Measurements from ENCODE around the gene ATAD2B.
"Not testable (repeated sequence)": the region's sequence is repeated elsewhere in the genome, so short reads cannot be mapped to it uniquely, and the experiment has no call there.

ATAD2B gene

DNA sequence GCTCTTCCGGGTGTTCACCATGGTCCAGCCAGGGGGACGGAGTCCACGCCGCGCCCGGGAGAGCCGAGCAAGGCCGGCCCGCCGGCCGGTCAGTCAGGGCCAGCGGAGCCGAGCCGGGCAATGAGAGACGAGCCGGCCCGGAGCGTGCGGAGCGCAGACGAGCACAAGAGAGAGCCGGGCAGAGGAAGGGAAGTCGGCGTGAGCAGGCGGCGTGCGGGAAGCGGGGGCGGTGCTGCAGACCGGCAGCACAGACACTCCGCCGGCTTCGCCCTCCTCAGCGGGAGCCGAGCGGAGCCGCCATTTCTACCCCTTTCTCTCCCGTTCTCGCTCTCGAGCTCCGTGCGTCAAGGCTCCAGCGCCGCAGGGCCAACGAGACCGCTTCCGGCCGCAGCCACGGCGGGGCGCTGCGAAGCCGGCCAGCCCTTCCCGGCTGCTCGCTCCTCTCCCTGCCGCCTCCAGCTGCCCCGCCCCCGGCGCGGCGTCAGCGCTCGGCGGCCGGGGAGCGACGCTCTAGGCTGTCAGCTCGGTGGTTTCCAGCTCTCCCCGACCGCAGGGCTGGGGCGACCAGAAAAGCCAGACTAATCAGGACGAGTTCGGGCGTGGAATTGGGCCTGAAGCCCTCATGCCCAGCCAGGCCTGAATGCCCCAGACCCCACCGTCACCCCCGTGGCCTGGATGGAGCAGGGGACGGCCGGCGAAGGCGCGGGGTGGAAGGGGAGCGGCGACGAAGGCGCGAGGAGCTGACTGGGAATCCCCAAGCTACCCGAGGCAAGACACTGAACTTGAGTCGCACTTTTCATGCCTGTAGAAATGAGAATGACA, at the start of gene ATAD2B:
ATAD2B (minus strand) TSS at position 374 of the 822 bp plus-strand sequence; CDS start at position 21, 353 bp downstream.
- no peak for FAIRE-seq

DNA sequence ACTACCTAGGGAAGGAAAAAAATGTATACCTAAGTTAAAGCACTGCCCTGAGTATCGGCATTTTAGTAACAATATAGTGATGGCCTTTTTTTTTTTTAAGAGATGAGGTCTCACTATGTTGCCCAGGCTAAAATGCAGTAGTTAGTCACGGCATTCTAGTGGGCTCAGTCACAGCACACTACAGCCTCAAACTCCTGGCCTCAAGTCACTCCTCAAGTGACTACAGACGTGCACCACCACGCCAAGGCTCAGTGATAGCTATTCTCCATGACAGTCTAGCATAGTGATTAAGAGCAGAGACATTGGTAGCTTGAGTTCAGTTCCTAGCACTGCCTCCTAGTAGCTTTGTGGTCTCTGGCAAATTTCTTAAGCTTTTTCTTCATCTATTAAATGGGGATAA, 40.9 kb upstream of the ATAD2B start:
- no peak for FAIRE-seq

DNA sequence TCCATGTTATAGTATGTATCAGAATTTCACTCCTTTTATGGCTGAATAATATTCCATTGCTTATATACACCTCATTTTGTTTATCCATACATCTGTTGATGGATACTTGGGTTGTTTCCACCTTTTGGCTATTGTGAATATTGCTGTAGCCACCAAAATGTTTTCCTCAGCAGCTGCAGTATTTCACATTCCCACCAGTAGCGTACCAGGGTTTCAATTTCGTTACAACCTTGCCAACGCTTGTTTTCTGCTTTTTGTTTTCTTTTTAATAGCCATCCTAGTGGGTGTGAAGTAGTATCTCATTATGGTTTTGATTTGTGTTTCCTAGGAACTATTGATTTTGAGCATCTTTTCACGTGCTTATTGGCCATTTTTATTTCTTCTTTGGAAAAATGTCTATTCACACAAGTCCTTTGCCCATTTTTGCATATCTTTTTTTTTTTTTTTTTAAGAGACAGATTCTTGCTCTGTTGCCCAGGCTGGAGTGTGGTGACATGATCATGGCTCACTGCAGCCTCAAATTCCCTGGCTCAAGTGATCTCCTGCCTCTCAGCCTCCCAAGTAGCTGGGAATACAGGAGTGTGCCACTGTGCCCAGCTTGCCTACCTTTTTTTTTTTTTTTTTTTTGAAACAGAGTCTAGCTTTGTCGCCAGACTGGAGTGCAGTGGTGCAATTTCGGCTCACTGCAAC, 27.5 kb upstream of the ATAD2B start:
- FAIRE-seq, result no peak

DNA sequence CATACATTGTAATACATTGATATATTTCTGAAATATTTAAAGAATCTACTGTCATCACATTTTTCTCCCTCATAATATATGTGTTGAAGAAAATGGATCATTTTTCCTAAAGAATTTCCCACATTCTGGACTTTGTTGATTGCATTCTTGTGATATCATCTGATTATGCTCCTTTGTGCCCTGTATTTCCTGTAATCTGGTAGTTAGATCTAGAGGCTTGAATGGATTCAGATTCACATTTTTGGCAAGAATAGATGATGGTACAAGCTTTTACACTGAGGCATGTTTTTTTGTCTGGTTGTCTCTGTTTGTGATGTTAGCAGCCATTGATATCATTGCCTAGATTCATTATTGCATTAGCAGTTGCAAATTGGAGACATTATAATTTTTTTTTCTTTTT, 26.7 kb upstream of the ATAD2B start:
- FAIRE-seq, result no peak

DNA sequence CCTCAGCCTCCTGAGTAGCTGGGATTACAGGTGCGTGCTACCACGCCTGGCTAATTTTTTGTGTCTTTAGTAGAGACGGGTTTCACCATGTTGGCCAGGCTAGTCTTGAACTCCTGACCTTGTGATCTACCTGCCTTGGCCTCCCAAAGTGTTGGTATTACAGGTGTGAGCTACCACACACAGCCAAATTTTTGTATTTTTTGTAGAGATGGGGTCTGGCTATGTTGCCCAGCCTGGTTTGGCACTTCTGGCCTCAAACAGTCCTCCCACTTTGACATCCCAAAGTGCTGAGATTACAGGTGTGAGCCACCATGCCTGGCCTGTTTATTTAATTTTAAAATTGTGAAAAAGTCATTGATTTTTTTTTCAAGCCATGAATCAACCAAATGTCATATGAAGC, 25.6 kb upstream of the ATAD2B start:
- not testable (repeated sequence) for FAIRE-seq

DNA sequence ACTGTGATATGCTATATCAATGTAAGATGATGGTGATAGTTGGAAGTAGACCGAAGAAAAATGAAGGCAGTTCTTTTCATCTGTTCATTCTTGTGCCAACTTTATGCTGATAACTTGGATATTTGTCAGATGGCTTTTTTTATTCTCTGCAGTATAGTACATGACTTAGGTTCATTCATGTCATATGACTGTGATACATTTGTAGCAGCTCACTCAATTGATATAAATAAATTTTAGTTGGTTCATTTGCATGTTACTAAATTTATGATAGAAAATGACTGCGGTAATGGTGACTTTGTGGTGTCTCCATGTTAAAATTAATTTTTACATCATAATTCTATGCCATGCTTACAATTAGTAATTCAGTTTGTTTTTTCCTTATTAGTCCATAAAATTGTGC, 20.4 kb upstream of the ATAD2B start:
- FAIRE-seq, result no peak

DNA sequence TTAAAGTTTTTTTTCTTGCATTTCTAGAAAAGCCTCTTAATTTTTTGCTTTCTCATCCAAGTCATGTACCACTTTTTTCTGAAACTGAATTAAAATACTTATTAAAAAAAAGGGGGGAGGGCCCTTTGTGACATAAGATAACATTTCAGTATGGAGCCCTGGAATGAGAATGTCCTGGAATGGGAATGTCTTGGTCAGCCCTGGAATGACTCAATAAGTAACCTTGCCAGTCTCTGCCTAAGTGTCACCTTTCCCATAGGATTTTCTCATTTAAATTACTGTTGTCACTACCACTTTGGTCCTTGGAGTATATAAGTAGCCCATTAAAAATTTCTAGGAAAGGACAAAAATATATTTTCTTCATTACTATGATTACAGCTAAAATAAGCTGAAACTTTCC, 18.1 kb upstream of the ATAD2B start:
- FAIRE-seq, result no peak

DNA sequence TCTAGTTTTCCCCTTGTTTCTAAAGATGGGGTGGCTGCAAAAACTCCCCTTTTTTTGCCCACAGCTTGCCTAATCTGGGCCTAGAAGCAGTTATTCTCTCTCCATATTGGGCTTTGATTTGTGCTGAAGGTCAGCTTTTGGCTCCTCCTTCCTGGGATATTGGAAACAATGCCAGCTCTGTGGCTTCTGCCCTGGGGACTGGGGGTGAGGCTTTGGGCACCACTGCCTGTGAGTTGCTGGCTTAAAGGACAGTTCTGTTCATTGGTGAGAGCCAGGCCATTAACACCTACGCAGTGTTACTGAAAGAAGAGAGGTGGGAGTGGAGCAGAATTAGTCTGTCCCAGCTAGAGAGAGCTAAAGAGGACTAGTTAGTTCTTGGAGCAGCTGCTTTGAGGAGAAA, 17.6 kb upstream of the ATAD2B start:
- FAIRE-seq, result no peak

DNA sequence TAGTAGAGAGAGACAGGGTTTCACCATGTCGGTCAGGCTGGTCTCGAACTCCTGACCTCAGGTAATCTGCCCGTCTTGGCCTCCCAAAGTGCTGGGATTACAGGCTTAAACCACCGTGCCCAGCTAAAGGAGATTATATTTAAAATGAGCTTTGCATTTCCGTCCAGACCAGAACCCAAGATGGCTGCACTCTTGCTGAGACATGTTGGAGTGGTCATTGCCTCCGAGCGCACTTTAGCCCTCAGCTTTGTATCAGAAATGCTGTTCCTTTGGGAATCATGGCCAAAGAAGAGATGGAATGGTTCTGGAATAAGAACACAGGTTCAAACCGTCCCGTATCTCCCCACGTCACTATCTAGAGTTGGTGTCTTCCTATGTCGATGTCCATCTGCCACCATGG, 16.7 kb upstream of the ATAD2B start:
- no peak for FAIRE-seq

DNA sequence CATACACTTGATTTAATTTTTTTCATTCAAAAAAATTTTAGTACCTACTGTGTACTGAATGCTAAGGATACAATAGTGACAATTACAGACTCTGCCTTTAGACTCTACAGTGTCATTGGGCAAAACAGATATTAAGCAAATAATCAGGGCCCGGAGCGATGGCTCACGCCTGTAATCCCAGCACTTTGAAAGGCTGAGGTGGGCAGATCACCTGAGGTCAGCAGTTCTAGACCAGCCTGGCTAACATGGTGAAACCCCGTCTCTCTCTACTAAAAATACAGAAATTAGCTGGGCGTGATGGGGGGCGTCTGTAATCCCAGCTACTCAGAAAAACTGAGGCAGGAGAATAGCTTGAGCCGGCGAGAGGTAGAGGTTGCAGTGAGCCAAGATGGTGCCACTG, 14.7 kb upstream of the ATAD2B start:
- no peak for FAIRE-seq

DNA sequence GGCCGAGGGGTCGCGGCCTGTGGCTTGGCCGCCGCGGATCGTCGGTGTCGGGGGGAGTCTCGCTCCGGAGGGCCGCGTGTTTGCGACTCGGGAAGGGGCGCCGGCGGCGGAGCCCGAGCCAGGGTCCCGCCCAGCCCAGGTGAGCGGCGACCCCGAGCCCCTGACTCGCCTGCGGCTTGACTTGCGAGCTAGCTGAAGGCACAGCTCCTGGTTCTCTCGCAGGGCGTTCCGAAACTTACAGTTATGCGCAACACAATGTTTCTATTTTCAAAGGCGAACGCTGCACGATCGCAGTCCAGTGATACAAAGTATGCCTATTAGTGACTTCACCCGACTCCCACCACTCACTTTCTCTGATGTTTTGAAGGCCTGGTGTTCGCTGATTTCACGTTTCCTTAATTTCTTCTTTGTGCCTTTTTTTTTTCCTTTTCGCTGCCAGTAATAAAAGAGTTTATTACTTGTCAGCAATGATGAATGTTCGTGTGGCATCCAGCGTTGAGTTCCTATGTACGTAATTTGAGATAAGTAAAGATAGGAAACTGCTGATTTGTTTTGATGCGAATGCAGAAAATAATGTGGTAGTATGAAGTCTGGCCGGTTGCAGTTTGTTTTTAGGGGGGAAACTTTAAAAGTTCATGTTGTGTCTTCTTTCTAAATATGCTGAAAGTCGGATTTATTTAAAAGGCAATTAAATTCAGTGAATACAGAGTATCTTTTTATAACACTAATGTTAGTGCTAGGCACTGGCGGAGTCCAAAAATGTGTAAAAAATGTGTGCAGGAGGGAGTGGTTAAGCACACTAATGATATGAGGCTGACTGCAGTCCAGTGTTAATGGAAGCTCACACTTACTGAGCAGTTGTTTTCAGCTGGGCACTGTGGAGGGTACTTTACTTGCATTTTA, 14.0 kb upstream of the ATAD2B start:
- no peak for FAIRE-seq

DNA sequence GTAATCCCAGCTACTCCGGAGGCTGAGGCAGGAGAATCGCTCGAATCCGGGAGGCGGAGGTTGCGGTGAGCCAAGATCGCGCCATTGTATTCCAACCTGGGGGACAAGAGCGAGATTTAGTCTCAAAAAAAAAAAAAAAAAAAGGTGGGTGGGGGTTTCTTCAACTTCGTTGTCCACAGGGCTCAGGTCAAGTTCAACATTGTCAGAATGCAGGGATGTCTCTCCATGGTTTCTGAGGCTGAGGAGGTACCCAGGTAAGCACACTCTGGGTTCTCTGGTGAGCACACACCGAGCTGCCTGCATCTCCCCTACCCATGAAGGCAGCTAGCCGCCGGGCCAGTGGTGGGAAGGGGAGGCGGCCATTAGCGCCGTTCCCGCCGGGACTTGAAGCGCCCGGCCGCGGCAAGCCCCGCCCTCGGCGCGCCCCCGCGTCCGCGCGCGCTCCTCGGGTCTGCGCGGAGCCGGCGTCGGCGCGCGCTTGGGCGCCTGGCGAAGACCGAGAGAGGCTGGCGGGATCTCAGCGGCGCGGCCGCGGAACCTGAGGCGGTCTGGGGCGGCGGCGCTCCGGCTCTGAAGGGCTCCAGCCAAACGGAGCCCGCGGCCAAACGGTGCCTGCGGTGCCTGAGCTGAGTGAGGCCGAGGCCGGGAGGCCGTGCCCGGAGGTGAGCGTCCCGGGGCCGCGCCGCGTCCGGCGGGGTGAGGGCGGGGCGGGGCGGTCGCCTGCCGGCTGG, 13.2 kb upstream of the ATAD2B start, which contains the start of gene UBXN2A:
UBXN2A (plus strand) TSS at position 477 of the 731 bp plus-strand sequence. CDS start 17,852 bp downstream, outside the sequence.
- FAIRE-seq, result no peak

DNA sequence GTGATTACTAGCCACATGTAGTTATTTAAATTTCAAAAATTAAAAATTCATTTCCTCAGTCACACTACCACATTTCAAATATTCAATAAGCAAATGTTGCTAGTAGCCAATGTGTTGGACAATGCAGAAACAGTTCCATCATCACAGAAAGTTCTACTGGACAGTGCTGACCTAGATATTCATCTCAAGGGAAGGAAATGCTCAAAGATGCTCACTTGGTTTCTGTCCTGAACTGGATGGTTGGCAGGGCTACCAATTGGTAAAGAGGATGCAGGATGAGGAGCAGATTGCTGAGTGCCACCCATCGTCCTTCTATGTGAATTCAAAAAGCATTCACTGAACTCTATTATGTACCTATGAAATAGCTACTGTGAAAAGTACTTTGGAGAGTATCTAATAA, 7.3 kb upstream of the ATAD2B start:
- FAIRE-seq, result no peak

DNA sequence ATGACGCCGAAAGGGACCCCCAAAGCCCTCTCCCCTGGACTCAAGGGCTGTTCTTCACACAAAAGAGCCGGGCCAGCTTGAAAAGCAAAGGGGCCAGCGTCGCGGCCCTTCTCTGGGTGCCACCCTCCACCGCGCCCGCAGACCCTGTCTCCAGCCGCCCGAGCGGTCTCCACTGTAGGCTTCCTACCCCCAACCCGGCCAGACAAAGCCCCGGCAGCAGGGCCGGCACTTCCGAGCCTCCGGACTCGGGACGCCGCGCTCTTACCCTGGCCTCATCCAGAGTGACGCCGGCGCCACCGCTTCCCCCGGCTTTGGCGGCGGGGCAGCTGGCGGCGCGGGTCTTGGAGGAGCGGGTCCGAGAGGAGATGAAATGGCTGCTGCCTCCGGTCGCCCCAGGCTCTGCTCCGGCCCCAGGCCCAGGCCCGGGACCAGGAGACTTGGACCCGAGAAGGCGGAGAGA, 603 bp downstream of the ATAD2B start:
- no peak for FAIRE-seq

DNA sequence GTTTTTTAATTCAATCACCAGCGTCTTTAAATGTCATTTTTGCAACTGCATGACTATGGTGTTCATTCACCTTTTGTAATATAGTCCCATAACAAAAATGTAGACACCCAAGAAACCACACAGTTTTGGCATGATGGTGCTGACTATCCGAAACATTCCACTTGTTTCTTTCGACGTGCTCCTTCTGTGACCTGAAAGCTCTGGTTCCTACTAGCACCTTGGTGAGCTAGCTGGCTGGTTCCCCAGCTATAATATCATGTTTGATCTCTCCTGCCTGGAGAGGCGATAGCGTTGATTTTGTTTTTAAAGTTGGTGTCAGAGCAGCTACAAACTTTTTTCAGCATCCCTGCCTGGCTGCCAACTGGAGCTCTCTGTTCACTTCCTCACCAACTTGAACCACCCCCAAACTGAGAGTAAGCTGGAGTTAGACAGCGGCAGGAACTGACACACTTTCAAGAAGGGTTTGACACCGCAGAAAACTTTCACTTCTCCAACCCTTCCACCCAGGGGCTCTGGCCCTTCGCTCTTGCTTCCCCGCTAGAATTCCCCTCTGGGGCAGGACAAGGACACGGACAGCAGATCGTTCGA, 1.1 kb downstream of the ATAD2B start:
- no peak for FAIRE-seq

DNA sequence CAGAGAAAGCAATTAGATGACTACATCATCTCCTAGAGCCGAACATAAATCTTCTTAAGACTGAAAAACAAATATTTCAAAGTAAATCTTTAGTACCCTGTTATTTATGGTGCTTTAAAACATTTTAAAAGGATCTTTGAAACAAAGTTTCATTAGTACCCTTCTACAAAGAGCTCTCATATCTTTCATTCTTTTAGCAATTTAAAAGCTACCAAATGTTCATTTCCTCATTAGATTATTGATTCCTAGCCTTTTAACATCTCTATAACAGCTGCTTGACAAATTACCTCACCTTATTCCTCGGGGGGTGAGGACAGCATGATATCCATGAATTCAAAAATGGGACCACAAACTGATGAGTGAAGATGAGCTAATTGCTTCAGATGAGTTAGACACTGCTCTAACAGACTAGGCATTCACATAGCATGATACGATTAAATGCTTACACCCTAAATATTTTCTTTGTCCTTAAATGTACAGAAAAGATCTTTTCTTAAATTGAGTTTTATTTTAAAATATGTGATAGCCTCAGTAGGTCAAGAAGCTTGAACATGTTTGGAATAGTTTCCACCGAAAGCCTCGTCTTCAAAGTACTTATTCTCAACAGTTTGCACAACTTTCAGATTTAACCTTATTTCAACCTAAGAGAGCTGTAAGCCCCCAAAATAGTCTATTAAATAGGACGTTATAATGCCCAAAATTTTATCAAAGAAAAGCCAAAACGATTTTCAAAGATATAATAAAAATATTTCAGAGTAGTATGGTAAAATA, 2.1 kb downstream of the ATAD2B start:
- FAIRE-seq, result no peak

DNA sequence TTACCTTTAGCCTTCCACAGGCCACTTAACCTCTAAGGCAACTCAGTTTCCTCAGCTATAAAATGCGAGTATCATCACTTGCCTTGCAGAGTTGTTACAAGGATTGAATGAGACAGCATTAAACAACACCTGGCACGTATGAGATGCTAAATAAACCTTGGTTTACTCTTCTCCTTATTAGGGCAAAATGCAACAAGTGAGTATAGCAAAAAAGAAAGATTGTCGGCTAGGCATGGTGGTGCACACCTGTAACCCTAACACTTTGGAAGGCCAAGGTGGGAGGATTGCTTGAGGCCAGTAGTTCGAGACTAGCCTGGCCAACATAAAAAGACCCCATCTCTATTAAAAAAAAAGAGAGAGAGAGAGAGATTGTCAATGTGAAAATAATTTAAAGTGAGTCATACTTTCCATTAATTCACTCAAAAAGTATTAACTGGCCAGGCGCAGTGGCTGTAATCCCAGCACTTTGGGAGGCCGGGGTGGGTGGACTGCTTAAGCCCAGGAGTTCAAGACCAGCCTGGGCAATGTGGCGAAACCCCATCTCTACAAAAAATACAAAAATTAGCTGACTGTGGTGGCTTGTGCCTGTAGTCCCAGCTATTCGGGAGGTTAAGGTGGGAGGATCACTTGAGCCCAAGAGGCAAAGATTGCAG, 8.0 kb downstream of the ATAD2B start:
- no peak for FAIRE-seq

DNA sequence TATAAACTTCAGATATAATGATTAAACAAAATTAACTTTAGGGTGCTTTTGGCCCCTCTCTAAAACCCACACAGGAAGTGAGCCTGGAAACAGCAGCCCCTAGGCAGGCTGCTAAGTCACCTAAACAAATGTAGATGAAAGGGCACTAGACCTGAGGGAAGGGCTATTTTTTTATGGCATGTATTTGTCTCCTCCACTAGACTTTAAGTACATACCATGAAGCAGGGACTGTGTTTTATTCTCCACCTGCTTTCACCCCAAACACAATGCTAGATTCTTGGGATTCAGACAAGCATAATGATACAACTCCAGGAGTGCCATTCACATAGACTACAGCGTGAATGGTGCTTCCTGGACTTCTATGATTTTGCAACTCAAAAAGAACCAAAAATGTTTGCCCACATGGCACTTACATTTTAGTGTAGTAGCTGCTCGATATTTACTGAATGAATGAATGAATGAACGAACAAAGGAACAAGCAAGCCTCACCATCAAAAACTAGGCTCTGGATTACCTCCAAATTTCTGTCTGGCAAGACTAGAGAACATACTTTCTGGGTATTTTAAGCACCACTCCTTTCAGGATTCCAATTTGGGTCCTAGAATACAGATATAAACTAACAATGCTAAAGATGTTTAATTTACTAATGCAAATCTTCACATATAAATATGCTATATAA, 10.1 kb downstream of the ATAD2B start:
- FAIRE-seq, result no peak

DNA sequence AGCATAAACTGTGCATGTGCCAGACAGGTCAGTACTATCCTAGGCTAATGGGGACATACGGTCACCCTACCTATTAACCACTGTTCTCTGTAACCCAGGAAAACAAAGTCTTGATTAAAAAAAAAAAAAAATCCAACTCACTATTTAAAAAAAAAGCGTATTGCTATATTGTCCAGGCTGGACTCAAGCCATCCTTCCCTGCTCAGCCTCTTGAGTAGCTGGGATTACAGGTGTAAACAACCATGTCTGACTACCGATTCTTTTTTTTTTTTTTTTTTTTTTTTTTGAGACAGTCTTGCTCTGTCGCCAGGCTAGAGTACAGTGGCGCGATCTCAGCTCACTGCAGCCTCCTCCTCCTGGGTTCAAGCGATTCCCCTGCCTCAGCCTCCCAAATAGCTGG, 11.6 kb downstream of the ATAD2B start:
- FAIRE-seq, result no peak

DNA sequence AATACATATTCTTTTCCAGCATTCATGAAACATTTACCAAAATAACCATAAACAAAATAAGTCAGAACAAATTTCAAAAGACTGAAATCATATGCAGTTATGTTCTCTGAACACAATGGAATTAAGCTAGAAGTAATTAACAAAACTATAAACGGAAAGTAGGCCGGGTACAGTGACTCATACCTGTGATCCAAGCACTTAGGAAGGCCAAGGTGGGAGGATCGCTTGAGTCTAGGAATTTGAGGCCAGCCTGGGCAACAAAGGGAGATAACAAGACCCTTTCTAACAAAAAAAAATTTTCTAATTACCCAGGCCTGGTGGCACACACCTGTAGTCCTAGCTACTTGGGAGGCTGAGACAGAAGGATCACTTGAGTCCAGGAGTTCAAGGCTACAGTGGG, 14.9 kb downstream of the ATAD2B start:
- FAIRE-seq, result no peak

All from TTC549 (cell line).